Fibroblast of lung (primary cell): ENCODE data around the gene SRPX.

Experiments
- CTCF ChIP-seq, 2 donors: IDR thresholded peaks in 1 of 2; conservative IDR thresholded peaks in 1 of 2; 1 replicate in 1 of 2; 2 replicates in 1 of 2; pipeline ENCODE4 v1.5.1; 2011 to 2012; ENCODE audit warnings: low read length in 2 of 2, control low read depth in 1 of 2, inconsistent platforms in 1 of 2, low read depth in 1 of 2, mild to moderate bottlenecking in 1 of 2
- EZH2 ChIP-seq: IDR thresholded peaks from 2 replicates; pipeline ENCODE4 v1.5.1; 2012; ENCODE audit warnings: low read length, control low read depth, mild to moderate bottlenecking; ENCODE audit errors: missing control alignments

- TF ChIP-seq CTCF (conservative IDR thresholded peaks at IDR 0.05 in 1 of 2, IDR thresholded peaks at IDR 0.05 in 1 of 2; ENCODE audit: low read depth in 1 of 2, low read length in 2 of 2), result no peak
- TF ChIP-seq EZH2, result no peak
Observed at GRCh38 chrX:38268011-38268410, 47.3 kb upstream of the SRPX start.
